ENCODE measurements around the gene GPC3. TPM values are rescaled to one million over a fixed set of nuclear protein-coding genes. Genes with fewer than 3 reads are reported as not detected.

The GPC3 gene
- total RNA-seq, 2 donors from 2014 or later, result 1.9 to 2.0 TPM

DNA sequence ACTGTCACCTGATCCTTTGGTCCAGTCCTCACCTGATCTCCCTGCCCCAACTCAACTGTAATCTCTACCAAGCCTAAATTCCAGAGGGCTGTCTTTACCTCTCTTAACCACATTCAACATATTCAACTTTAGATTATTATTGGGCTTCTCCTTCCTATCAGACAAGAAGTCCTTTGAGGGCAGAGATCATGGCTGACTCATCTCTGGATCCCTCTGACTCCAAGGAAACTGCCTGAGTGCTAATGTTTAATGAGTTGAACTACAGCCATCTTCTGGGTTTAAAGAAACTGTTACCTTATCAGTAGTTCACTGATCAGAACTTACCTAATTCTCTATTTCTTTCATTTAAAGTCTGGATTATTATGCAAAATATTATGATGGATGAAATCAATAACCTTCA lies 135.7 kb downstream of the GPC3 start:
- no peaks in the 10 kb centered on the region for H3K4me1 ChIP-seq
- no peak for DNase-seq
- H3K9ac ChIP-seq (ENCODE audit: low read depth in 2 of 2, low read length in 2 of 2), result no peak overlapping the region
- H3K27me3 ChIP-seq, result no peaks in the 10 kb centered on the region
- no peaks in the 10 kb centered on the region for H3K9me3 ChIP-seq
- no peak overlapping the region for H3K27ac ChIP-seq
- no peak overlapping the region for H3K4me3 ChIP-seq
- no peaks in the 10 kb centered on the region for H3K36me3 ChIP-seq
- intact Hi-C loops (cut with DNase I), result no loop called here
- TF ChIP-seq, protein P1, sequence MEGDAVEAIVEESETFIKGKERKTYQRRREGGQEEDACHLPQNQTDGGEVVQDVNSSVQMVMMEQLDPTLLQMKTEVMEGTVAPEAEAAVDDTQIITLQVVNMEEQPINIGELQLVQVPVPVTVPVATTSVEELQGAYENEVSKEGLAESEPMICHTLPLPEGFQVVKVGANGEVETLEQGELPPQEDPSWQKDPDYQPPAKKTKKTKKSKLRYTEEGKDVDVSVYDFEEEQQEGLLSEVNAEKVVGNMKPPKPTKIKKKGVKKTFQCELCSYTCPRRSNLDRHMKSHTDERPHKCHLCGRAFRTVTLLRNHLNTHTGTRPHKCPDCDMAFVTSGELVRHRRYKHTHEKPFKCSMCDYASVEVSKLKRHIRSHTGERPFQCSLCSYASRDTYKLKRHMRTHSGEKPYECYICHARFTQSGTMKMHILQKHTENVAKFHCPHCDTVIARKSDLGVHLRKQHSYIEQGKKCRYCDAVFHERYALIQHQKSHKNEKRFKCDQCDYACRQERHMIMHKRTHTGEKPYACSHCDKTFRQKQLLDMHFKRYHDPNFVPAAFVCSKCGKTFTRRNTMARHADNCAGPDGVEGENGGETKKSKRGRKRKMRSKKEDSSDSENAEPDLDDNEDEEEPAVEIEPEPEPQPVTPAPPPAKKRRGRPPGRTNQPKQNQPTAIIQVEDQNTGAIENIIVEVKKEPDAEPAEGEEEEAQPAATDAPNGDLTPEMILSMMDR (IDR thresholded peaks at IDR 0.05), result no peak

DNA sequence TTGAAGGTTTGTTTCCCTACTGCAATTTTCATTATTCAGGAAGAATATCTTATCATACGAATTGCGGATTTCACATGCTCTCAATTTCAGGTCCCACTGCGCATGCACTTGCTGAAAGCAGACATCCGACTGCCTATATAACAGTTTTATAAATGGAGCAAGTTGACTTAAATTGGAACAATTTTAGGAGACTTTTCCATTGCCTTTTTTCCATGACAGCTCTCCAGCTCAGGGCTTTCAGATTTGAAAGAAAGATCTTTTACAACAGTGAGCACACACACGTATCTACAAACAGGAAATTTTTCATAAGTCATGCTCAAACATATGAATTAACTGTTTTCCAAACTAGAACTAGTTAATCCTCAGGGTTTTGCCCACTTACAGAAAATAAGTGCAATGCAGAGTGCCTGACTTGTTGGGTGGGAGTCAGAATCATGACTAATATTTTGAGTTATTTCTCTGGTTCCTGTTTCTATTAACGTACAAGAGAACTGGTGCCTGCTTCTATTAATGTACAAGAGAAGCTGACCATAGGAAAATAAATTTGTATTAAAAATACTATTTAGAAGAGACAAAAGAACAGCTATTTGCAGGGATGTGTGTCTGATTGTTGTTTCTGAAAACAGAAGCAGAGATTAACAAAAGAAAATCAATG lies 137.9 kb downstream of the GPC3 start:
- TF ChIP-seq, protein P1 (IDR thresholded peaks at IDR 0.05), result no peak
- Histone ChIP-seq H3K4me3 (no peak overlapping the region), H3K27ac (no peak overlapping the region), H3K36me3 (no peaks in the 10 kb centered on the region), H3K27me3 (no peaks in the 10 kb centered on the region), H3K9ac (ENCODE audit: low read depth in 2 of 2, low read length in 2 of 2) (no peak overlapping the region), H3K4me1 (no peaks in the 10 kb centered on the region), H3K9me3 (no peaks in the 10 kb centered on the region)
- DNase-seq, result no peak
- intact Hi-C loops (cut with DNase I), result no loop called here

DNA sequence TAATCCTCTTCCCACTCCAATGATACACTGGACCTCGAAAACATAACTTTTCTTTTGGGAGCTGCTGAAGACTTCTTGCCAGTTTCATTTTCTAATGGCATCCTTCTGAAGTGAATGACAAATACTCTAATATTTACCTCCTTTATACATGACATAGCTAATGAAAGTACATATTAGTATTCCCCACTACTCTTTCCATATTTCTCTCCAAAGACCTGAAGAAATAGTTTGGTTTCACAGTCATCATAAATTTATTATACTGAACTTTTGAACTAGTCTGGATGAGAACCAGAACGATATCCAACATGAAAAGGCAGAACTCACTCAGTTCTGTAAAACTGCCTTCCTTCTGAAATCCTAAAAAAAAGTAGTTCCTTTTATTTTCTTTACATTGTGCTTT lies 139.1 kb downstream of the GPC3 start:
- no peak overlapping the region for H3K4me3 ChIP-seq
- DNase-seq, result no peak
- no peaks in the 10 kb centered on the region for H3K4me1 ChIP-seq
- TF ChIP-seq, protein P1 (IDR thresholded peaks at IDR 0.05), result no peak
- no peaks in the 10 kb centered on the region for H3K36me3 ChIP-seq
- no peaks in the 10 kb centered on the region for H3K27me3 ChIP-seq
- H3K9me3 ChIP-seq, result no peaks in the 10 kb centered on the region
- intact Hi-C loops (cut with DNase I), result no loop called here
- H3K27ac ChIP-seq, result no peak overlapping the region
- no peak overlapping the region for H3K9ac ChIP-seq (ENCODE audit: low read depth in 2 of 2, low read length in 2 of 2)

DNA sequence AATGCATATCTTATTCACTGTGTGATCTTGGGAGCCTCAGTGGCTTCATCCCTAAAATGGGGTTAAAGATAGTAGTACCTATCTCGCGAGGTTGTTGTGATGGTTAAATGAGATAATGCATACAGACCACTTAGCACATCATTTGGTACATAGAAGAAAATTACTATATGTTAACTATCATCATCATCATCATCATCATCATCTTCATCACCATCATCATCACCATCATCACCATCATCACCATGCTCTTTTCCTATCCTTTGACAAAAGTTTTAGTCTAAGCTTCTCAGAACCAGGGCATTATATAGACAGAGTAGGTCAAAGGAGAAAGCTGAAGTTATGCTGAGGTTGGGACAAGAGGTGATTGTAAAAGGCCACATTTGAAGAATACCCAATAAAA lies 145.0 kb downstream of the GPC3 start:
- intact Hi-C loops (cut with DNase I), result no loop called here
- Histone ChIP-seq H3K27ac (no peak overlapping the region), H3K4me3 (no peak overlapping the region), H3K36me3 (no peaks in the 10 kb centered on the region), H3K9ac (ENCODE audit: low read depth in 2 of 2, low read length in 2 of 2) (no peak overlapping the region), H3K4me1 (no peaks in the 10 kb centered on the region), H3K27me3 (no peaks in the 10 kb centered on the region), H3K9me3 (no peaks in the 10 kb centered on the region)
- no peak for DNase-seq
- TF ChIP-seq, protein P1 (IDR thresholded peaks at IDR 0.05), result no peak

DNA sequence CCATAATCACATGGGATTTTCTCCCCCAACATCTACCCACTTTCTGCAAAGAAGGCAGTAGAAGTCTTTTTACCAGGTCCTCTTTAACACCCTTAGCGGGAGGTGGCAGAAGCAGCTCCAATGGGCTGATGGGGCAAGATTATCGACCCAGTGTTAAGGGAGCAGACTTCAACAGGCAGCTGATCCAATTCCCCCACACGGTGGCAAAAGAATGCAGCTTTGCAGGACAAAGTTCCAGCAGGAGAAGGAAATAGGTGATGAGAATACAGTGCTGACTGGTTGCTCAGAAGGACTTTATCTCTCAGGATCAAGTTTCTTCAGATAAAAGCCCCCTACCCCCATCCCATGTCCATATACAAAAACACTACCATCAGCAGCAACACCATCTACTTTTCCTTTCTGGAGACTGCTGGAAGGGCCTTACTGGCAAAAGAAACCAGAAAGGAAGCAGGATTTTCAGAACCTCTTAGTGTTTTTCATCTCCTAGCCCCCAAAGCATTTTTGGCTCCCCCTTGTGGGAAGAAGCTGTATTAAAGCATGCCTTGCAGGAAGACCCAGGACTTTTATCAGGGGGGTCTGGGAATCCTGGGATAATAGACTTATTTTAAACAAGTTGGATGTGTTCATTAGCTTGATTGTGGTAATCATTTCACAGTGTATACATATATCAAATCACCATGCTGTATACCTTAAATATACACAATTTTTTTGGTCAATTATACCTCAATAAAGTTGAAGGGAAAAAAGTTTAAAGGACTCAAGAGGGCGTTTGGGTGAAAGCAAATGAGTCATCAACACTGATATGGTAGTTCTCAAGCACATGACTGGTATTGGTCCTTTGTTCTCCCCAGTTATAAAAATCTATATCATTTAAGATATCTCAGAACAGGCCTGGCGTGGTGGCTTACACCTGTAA lies 146.4 kb downstream of the GPC3 start:
- intact Hi-C loops (cut with DNase I), result loop anchor here (5.0 kb wide), 1 partner anchor 47 kb away; no protein-coding TSS in a partner anchor
- DNase-seq, result peak; percentile 50
- H3K36me3 ChIP-seq, result no peaks in the 10 kb centered on the region
- TF ChIP-seq, protein P1 (IDR thresholded peaks at IDR 0.05), result peak; percentile 56
- no peaks in the 10 kb centered on the region for H3K27me3 ChIP-seq
- H3K4me3 ChIP-seq, result no peak overlapping the region
- H3K27ac ChIP-seq, result no peak overlapping the region
- no peaks in the 10 kb centered on the region for H3K4me1 ChIP-seq
- H3K9me3 ChIP-seq, result no peaks in the 10 kb centered on the region
- H3K9ac ChIP-seq (ENCODE audit: low read depth in 2 of 2, low read length in 2 of 2), result no peak overlapping the region
